ENCODE results near the gene FYN. TPM values are rescaled to one million over a fixed set of nuclear protein-coding genes. Genes with fewer than 3 reads are reported as not detected.
"Not testable (repeated sequence)": the region's sequence is repeated elsewhere in the genome, so short reads cannot be mapped to it uniquely, and the experiment has no call there.

FYN gene
- total RNA-seq, 1 experiment from 2014 or later: 7.2 TPM

GRCh38 chr6:111791415-111791814 is 81.8 kb downstream of the FYN start:
- ChIA-PET POLR2A (no interaction called here), CTCF (no interaction called here)
- intact Hi-C loops (cut with micrococcal nuclease; ENCODE audit: unreplicated experiment): no loop called here
- no TSS peak for BruUV-seq (replicated peaks)
- no peaks in the 10 kb centered on the region for H3K27me3 Mint-ChIP-seq (ENCODE audit: insufficient read depth, unreplicated experiment)
- no peaks in the 10 kb centered on the region for H3K4me1 Mint-ChIP-seq (ENCODE audit: low read depth, unreplicated experiment)
- H3K9me3 ChIP-seq: no peaks in the 10 kb centered on the region
- no peak for DNase-seq
- no peak overlapping the region for H3K4me3 ChIP-seq (ENCODE audit: low read depth, low read length)
- no peak for TF ChIP-seq CTCF (IDR thresholded peaks at IDR 0.05; ENCODE audit: insufficient read depth in 1 of 2, low read depth in 1 of 2, low read length in 1 of 2, severe bottlenecking in 1 of 2, unreplicated experiment in 1 of 2)
- H3K9me3 Mint-ChIP-seq (ENCODE audit: unreplicated experiment): no peaks in the 10 kb centered on the region
- no peaks in the 10 kb centered on the region for H3K36me3 Mint-ChIP-seq (ENCODE audit: insufficient read depth, unreplicated experiment)
- H3K36me3 ChIP-seq (ENCODE audit: control insufficient read depth, insufficient read depth, low read length): no peaks in the 10 kb centered on the region
- H3K4me1 ChIP-seq: no peaks in the 10 kb centered on the region
- H3K4me3 Mint-ChIP-seq (ENCODE audit: unreplicated experiment): no peak overlapping the region
- no peak overlapping the region for H3K27ac Mint-ChIP-seq (ENCODE audit: unreplicated experiment)
- no peaks in the 10 kb centered on the region for H3K27me3 ChIP-seq (replicated peaks; ENCODE audit: control insufficient read depth, insufficient read depth, low read length)

- Mint-ChIP-seq H3K27ac (ENCODE audit: unreplicated experiment) (no peak overlapping the region), H3K27me3 (ENCODE audit: insufficient read depth, unreplicated experiment) (no peaks in the 10 kb centered on the region), H3K36me3 (ENCODE audit: insufficient read depth, unreplicated experiment) (no peaks in the 10 kb centered on the region), H3K9me3 (ENCODE audit: unreplicated experiment) (no peaks in the 10 kb centered on the region), H3K4me1 (ENCODE audit: low read depth, unreplicated experiment) (no peaks in the 10 kb centered on the region), H3K4me3 (ENCODE audit: unreplicated experiment) (no peak overlapping the region)
- TF ChIP-seq CTCF (IDR thresholded peaks at IDR 0.05; ENCODE audit: insufficient read depth in 1 of 2, low read depth in 1 of 2, low read length in 1 of 2, severe bottlenecking in 1 of 2, unreplicated experiment in 1 of 2): no peak
- intact Hi-C loops (cut with micrococcal nuclease; ENCODE audit: unreplicated experiment): no loop called here
- Histone ChIP-seq H3K9me3 (no peaks in the 10 kb centered on the region), H3K27me3 (replicated peaks; ENCODE audit: control insufficient read depth, insufficient read depth, low read length) (no peaks in the 10 kb centered on the region), H3K4me1 (no peaks in the 10 kb centered on the region), H3K4me3 (ENCODE audit: low read depth, low read length) (no peak overlapping the region), H3K36me3 (ENCODE audit: control insufficient read depth, insufficient read depth, low read length) (no peaks in the 10 kb centered on the region)
- no TSS peak for BruUV-seq (replicated peaks)
- ChIA-PET CTCF (no interaction called here), POLR2A (no interaction called here)
- no peak for DNase-seq
Observed at GRCh38 chr6:111789598-111789997, 83.7 kb downstream of the FYN start.

- Mint-ChIP-seq H3K4me3 (ENCODE audit: unreplicated experiment) (no peak overlapping the region), H3K27ac (ENCODE audit: unreplicated experiment) (no peak overlapping the region), H3K27me3 (ENCODE audit: insufficient read depth, unreplicated experiment) (no peaks in the 10 kb centered on the region), H3K36me3 (ENCODE audit: insufficient read depth, unreplicated experiment) (no peaks in the 10 kb centered on the region), H3K4me1 (ENCODE audit: low read depth, unreplicated experiment) (no peaks in the 10 kb centered on the region), H3K9me3 (ENCODE audit: unreplicated experiment) (no peaks in the 10 kb centered on the region)
- no TSS peak for BruUV-seq (replicated peaks)
- intact Hi-C loops (cut with micrococcal nuclease; ENCODE audit: unreplicated experiment): no loop called here
- no peaks in the 10 kb centered on the region for H3K4me1 ChIP-seq
- ChIA-PET CTCF (no interaction called here), POLR2A (no interaction called here)
- no peak for DNase-seq
- TF ChIP-seq CTCF (IDR thresholded peaks at IDR 0.05; ENCODE audit: insufficient read depth in 1 of 2, low read depth in 1 of 2, low read length in 1 of 2, severe bottlenecking in 1 of 2, unreplicated experiment in 1 of 2): no peak
- no peaks in the 10 kb centered on the region for H3K9me3 ChIP-seq
- H3K4me3 ChIP-seq (ENCODE audit: low read depth, low read length): no peak overlapping the region
- H3K36me3 ChIP-seq (ENCODE audit: control insufficient read depth, insufficient read depth, low read length): no peaks in the 10 kb centered on the region
- H3K27me3 ChIP-seq (replicated peaks; ENCODE audit: control insufficient read depth, insufficient read depth, low read length): no peaks in the 10 kb centered on the region
Observed at GRCh38 chr6:111788379-111789276, 84.6 kb downstream of the FYN start.

GRCh38 chr6:111786151-111786550 is 87.1 kb downstream of the FYN start:
- H3K4me3 ChIP-seq (ENCODE audit: low read depth, low read length); H3K4me1 ChIP-seq; POLR2A ChIA-PET; H3K4me3 Mint-ChIP-seq (ENCODE audit: unreplicated experiment); H3K9me3 ChIP-seq; H3K27me3 Mint-ChIP-seq (ENCODE audit: insufficient read depth, unreplicated experiment); DNase-seq; H3K9me3 Mint-ChIP-seq (ENCODE audit: unreplicated experiment); H3K4me1 Mint-ChIP-seq (ENCODE audit: low read depth, unreplicated experiment); H3K27me3 ChIP-seq (replicated peaks; ENCODE audit: control insufficient read depth, insufficient read depth, low read length); BruUV-seq (replicated peaks); H3K36me3 Mint-ChIP-seq (ENCODE audit: insufficient read depth, unreplicated experiment); CTCF ChIA-PET; H3K27ac Mint-ChIP-seq (ENCODE audit: unreplicated experiment); intact Hi-C loops (cut with micrococcal nuclease; ENCODE audit: unreplicated experiment); H3K36me3 ChIP-seq (ENCODE audit: control insufficient read depth, insufficient read depth, low read length): not testable (repeated sequence)
